ENCODE data around the gene BLCAP.

The BLCAP gene

DNA sequence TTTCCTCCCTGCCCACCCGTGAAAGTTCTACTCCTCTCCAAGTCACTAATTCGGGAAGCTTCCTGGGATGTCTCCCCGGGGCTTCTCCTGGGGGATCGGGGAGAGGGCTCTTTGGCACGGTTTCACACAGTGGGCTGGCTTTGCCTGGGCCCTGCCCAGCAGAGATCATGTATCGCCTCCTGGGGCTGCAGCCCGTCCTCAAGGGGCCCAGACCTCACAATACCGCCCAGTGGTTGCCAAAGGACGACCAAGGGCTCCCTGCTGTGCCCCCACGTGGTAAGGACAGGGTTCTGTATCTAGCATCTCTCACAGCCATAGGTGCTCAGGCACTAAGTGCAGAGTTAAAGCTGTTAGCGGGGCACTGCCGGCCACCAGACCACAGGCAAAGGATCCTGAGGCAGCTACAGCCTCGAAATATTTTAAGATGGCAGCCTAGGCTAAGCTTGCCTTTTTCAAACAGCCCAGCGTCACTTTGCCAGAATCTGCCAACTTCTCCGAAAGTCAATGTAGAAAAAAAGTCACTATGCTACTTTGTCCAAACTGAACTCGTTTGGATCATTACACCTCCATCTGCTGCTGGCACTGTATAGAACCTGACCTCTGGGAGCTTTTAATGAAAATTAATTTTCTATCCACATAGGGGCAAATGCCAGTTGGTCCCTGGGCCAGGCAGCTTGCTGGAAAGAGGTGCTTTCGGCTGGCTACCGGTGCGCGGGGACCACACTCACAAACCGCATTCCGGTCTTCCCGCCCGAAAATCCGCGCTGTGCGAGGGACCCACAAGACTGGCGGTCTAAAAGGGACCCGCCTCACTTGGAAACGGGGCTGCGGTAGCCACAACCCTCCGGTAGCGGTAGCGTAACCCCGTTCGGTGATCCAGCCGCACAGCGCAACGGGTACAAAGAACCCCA is 7.9 kb downstream of the BLCAP start:
- no peak overlapping the region for H3K27ac ChIP-seq
- no peak for DNase-seq (ENCODE audit: low read depth, low spot score)

- DNase-seq (ENCODE audit: low read depth, low spot score), result no peak
- no peak overlapping the region for H3K27ac ChIP-seq
Observed at GRCh38 chr20:37518606-37519507, 8.8 kb downstream of the BLCAP start.

- H3K27ac ChIP-seq, result no peak overlapping the region
- DNase-seq (ENCODE audit: low read depth, low spot score), result no peak
Observed at GRCh38 chr20:37518059-37518458, 9.6 kb downstream of the BLCAP start.

GRCh38 chr20:37516811-37517750 is 10.6 kb downstream of the BLCAP start:
- DNase-seq (ENCODE audit: low read depth, low spot score), result no peak
- H3K27ac ChIP-seq, result no peak overlapping the region

DNA sequence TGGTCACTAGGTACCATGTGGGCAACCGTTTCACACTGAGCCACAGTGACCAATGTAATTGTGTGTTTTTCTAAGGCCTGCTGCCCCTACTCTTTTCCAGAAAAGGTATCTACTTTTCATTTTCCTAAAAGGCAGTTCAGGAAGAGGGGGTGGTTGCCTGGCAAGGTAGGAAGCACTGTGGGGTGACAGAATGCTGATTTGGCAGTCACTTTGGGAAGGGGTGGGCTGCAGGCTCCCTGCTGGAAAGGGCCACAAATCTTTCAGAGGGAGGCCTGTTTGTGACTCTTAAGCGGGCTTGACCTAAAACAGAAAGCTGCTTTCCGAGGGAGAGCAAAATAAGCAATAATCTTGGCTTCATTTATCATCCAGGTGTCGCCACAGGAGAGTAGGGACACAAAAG is 11.8 kb downstream of the BLCAP start:
- no peak overlapping the region for H3K27ac ChIP-seq
- no peak for DNase-seq (ENCODE audit: low read depth, low spot score)

- no peak for DNase-seq (ENCODE audit: low read depth, low spot score)
- H3K27ac ChIP-seq, result no peak overlapping the region
Observed at GRCh38 chr20:37513779-37514359, 13.8 kb downstream of the BLCAP start.

DNA sequence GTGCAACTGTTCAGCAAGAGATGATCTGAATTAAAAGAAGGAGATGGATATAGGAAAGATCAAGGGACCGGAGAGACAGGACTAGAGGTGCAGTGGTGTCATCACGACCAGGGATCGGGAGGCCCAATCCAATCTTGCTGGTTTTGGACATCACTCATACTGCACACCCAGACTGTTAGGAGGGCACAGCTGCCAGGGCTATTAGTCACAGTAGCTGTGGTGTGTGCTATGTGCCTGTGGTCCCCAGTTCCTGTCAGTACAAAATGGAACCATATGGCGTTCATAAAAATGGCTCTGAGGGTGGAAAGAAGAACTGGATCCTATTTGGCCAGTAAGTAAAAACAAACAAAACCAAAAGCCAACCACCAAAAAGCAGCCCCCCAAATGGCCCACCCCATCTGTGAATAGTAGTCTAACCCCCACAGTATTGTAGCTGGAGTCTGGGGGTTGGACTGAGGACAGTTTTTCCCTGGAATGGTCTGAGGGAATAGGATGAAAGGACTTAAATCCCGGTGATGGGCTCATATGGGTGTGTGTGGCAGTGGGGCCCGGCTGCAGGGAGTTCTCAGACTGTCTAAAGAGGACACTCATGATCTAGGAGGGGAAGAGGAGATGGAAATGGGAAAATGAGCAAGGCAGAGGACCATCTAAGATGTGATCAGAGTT is 15.9 kb downstream of the BLCAP start:
- DNase-seq (ENCODE audit: low read depth, low spot score), result no peak
- H3K27ac ChIP-seq, result no peak overlapping the region

DNA sequence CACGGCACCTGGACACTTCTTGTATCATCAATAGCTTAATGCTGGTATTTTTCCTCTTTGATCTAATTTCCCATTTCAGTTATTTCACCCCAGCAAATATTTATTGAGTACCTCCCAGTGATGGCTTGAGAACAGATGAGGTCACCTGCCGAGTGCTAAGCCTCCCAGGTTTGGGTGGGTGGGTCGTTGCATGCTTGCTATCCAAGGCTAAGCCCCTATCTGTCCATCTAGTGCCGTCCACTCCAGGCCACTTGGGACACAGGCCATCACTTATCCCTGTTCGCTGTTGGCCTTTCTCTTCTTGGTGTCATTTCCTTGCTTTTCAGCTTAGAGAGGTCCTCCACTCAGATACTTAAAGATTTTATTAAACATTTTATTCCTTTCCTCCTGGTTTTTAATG is 17.4 kb downstream of the BLCAP start:
- no peak for DNase-seq (ENCODE audit: low read depth, low spot score)

GRCh38 chr20:37506152-37506725 is 21.4 kb downstream of the BLCAP start:
- H3K27ac ChIP-seq, result no peak overlapping the region
- no peak for DNase-seq (ENCODE audit: low read depth, low spot score)

More for the DNA sequence above, 17.4 kb downstream of the BLCAP start:
- no peak overlapping the region for H3K27ac ChIP-seq

- H3K27ac ChIP-seq, result no peak overlapping the region
- DNase-seq (ENCODE audit: low read depth, low spot score), result no peak
Observed at GRCh38 chr20:37505263-37506151, 22.2 kb downstream of the BLCAP start.

DNA sequence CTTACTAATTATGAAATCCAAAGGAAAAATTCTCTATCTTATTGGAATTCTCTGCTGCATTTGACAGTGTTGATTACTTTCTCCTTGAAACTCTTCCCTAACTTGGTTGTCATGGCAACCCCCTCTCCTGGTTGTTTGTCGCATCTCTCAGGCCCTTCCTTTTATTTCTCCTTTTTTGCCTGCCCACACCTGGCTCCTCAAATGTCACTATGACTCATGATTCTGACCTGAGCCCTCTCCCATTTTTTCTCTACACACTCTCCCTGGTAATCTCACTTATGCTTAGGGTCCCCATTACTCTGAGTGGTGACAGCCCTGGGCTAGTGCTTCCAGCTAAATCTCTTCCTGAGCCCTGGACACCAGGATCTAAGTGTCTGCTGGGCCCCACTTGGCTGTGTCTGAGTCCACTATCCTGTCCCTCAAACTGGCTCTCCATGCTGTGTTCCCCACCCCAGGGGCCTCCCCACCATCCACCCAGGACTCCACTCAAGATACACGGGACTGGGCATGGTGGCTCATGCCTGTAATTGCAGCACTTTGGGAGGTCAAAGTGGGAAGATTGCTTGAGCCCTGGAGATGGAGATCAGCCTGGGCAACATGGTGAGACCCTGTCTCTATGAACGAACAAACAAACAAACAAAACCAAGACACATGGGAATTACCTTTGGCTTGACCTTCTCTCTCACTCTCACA is 23.1 kb downstream of the BLCAP start:
- no peak for DNase-seq (ENCODE audit: low read depth, low spot score)
- no peak overlapping the region for H3K27ac ChIP-seq

- H3K27ac ChIP-seq, result no peak overlapping the region
- DNase-seq (ENCODE audit: low read depth, low spot score), result no peak
Observed at GRCh38 chr20:37503256-37503927, 24.3 kb downstream of the BLCAP start.

DNA sequence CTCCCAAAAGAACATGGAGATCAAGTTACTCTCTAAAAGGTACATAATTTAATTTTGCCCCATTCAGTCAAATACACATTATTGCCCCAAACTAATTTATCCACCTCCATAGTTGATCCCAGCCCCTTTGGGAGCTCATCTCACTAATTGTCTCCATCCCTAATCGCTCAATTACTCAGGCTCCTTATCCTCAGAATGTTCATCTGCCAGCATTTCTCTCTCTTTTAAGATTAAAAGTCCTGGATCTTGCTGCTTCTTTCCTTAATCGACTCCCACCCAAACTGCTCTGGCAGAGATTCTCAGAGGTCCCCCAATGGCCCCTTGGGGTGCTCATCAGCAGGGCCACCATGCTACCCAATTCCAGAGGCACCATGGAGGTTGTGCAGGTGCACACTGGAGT is 25.0 kb downstream of the BLCAP start:
- no peak for DNase-seq (ENCODE audit: low read depth, low spot score)
- no peak overlapping the region for H3K27ac ChIP-seq

DNA sequence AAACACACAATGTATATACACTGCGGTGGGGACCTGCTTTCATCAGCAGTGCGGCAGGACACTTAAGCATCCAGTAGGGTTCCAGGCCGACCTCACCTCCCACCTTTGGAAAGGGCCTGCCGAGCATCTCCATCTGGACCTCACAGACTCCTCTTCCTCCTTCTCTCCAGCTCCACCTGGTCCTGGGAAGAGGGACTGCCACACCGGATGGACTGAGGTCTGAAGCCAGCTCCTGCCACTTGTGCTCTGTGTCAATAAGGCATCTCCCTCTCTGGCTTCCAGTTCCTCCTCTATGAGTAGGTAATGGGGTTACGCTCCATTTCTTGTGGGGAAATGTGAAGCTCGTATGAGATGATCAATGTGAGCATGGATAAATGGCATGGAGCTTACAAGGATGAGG is 25.7 kb downstream of the BLCAP start:
- no peak for DNase-seq (ENCODE audit: low read depth, low spot score)

GRCh38 chr20:37500311-37500710 is 27.4 kb downstream of the BLCAP start:
- DNase-seq (ENCODE audit: low read depth, low spot score), result no peak
- no peak overlapping the region for H3K27ac ChIP-seq

More for the DNA sequence above, 25.7 kb downstream of the BLCAP start:
- no peak overlapping the region for H3K27ac ChIP-seq

GRCh38 chr20:37498066-37498665 is 29.5 kb downstream of the BLCAP start:
- no peak for DNase-seq (ENCODE audit: low read depth, low spot score)
- H3K27ac ChIP-seq, result no peak overlapping the region

Measured in epithelial cell of prostate (primary cell).